GM19099 (cell line): ENCODE data around the gene DHRS7B.
A peak's percentile ranks its signal among the peaks of the same experiment; 100 is the strongest.

Source experiments
- POLR2A ChIP-seq: IDR thresholded peaks from 3 replicates; pipeline ENCODE4 v1.6.1; 2011; ENCODE audit warnings: low read depth; ENCODE audit not compliant: insufficient read length; ENCODE audit errors: extremely low read depth

The DHRS7B gene

GRCh38 chr17:21126645-21127508 lies at the start of gene DHRS7B:
Gene DHRS7B, plus strand, starts transcription at chr17:21126964. Its CDS starts 8 bp downstream, at chr17:21126972.
- peak; percentile 92 for TF ChIP-seq POLR2A

- no peak for TF ChIP-seq POLR2A
These were observed 49.5 kb upstream of the DHRS7B start for GRCh38 chr17:21077281-21077680.

- no peak for TF ChIP-seq POLR2A
These were observed 48.6 kb upstream of the DHRS7B start for GRCh38 chr17:21078016-21078780.

- no peak for TF ChIP-seq POLR2A
These were observed 47.6 kb upstream of the DHRS7B start for GRCh38 chr17:21079196-21079595.

GRCh38 chr17:21082001-21082436 lies 44.7 kb upstream of the DHRS7B start:
- no peak for TF ChIP-seq POLR2A

- no peak for TF ChIP-seq POLR2A
These were observed 41.1 kb upstream of the DHRS7B start for GRCh38 chr17:21085707-21086106.

GRCh38 chr17:21089145-21089544 lies 37.6 kb upstream of the DHRS7B start:
- no peak for TF ChIP-seq POLR2A

GRCh38 chr17:21089933-21090901 lies 36.5 kb upstream of the DHRS7B start:
- TF ChIP-seq POLR2A = no peak

GRCh38 chr17:21090902-21091618 lies 35.7 kb upstream of the DHRS7B start:
- no peak for TF ChIP-seq POLR2A

- no peak for TF ChIP-seq POLR2A
These were observed 32.5 kb upstream of the DHRS7B start for GRCh38 chr17:21094298-21094704.

GRCh38 chr17:21095735-21096134 lies 31.0 kb upstream of the DHRS7B start:
- no peak for TF ChIP-seq POLR2A

GRCh38 chr17:21096874-21097273 lies 29.9 kb upstream of the DHRS7B start:
- no peak for TF ChIP-seq POLR2A

GRCh38 chr17:21098934-21099689 lies 27.7 kb upstream of the DHRS7B start:
- TF ChIP-seq POLR2A = peak; percentile 54
